Measurements from ENCODE around the gene MAGEA3. TPM values are rescaled to one million over a fixed set of nuclear protein-coding genes. Genes with fewer than 3 reads are reported as not detected.

MAGEA3 gene
- total RNA-seq, 1 experiment from 2014 or later: not detected

DNA sequence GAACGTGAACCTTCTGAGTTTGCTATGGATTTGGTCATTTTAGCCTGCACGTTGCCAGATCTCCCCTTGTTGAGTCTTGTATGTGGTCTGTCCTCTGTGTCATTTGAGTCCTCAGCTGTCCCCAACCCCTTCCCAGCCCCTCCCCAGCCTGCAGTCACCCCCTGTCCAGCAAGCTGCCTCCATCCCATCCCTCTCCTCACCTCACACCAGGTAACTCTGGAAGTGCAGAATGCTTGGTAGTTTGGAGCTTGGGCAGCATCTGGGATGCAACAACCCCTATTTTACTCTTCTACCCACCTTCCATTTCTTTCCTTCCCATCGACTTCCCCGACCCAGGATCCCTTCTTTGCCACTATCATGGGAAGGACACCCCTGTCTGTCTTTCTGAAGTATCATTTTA lies 42.5 kb upstream of the MAGEA3 start:
- no peak overlapping the region for H2AK5ac ChIP-seq (ENCODE audit: insufficient read length, low read length)
- no peak overlapping the region for H3K4me2 ChIP-seq (ENCODE audit: insufficient read depth, insufficient read length, low read length)
- no peak overlapping the region for H3K9ac ChIP-seq (ENCODE audit: extremely low read depth, insufficient read length, low read length)
- H3K4me1 ChIP-seq (ENCODE audit: insufficient read depth, low read length): no peaks in the 10 kb centered on the region
- H2BK5ac ChIP-seq (ENCODE audit: insufficient read length, low read length): no peak overlapping the region
- no peak for DNase-seq
- peaks cover 49% of the 10 kb centered on the region for H3K9me3 ChIP-seq (ENCODE audit: control insufficient read depth, low read depth, low read length)
- no peak overlapping the region for H3K27ac ChIP-seq (ENCODE audit: insufficient read length, low read depth, low read length)
- no peak for TF ChIP-seq CTCF (conservative IDR thresholded peaks at IDR 0.05)
- H3K27me3 ChIP-seq (ENCODE audit: insufficient read depth, low read length): no peaks in the 10 kb centered on the region
- no CpG with 5 or more reads among the region's 4 CpGs for WGBS (ENCODE audit: extremely low coverage, insufficient read length, low lambda C conversion rate)
- no peaks in the 10 kb centered on the region for H3K23me2 ChIP-seq (ENCODE audit: insufficient read length, low read depth, low read length, poor library complexity, severe bottlenecking)
- H2BK20ac ChIP-seq (ENCODE audit: low read depth, low read length, poor library complexity, severe bottlenecking): no peak overlapping the region
- H2BK15ac ChIP-seq (ENCODE audit: low read depth, low read length): no peak overlapping the region
- H3T11ph ChIP-seq (ENCODE audit: low read length): no peak overlapping the region
- H3K27me3 Mint-ChIP-seq (ENCODE audit: low read depth): no peaks in the 10 kb centered on the region; the same call in 1 of the 2 replicates
- H3K4ac ChIP-seq (ENCODE audit: low read depth, low read length): no peak overlapping the region
- H3K79me1 ChIP-seq (ENCODE audit: insufficient read depth, low read depth, low read length, poor library complexity, severe bottlenecking): no peaks in the 10 kb centered on the region
- no peaks in the 10 kb centered on the region for H4K20me1 ChIP-seq (ENCODE audit: control insufficient read depth, insufficient read depth, insufficient read length)
- no peaks in the 10 kb centered on the region for H3K4me1 Mint-ChIP-seq
- H2BK120ac ChIP-seq (ENCODE audit: low read depth, low read length, poor library complexity, severe bottlenecking): no peak overlapping the region
- no peak overlapping the region for H3K4me3 Mint-ChIP-seq
- no peak overlapping the region for H3K27ac Mint-ChIP-seq
- no peak overlapping the region for H3K23ac ChIP-seq (ENCODE audit: insufficient read length, low read depth, low read length)
- H2AFZ ChIP-seq (ENCODE audit: low read length): no peak overlapping the region
- H3K14ac ChIP-seq (ENCODE audit: insufficient read depth, low read length): no peak overlapping the region
- H3K18ac ChIP-seq (ENCODE audit: insufficient read length, low read depth, low read length): no peak overlapping the region
- no peak overlapping the region for H4K91ac ChIP-seq (ENCODE audit: insufficient read length, low read depth, low read length)
- H3K9me3 Mint-ChIP-seq: peaks cover 68 to 83% of the 10 kb centered on the region in 2 experiments
- H4K5ac ChIP-seq (ENCODE audit: insufficient read length, low read depth, low read length): no peak overlapping the region
- no peak overlapping the region for H4K8ac ChIP-seq (replicated peaks; ENCODE audit: insufficient read length, low read depth, low read length)
- H3K36me3 Mint-ChIP-seq (ENCODE audit: insufficient read depth in 1 of 3, low read depth in 3 of 3): peaks cover 9 to 17% (median 13%) of the 10 kb centered on the region in 3 experiments
- no peak overlapping the region for H3K56ac ChIP-seq (ENCODE audit: insufficient read length, low read depth, low read length)
- no peaks in the 10 kb centered on the region for H3K79me2 ChIP-seq (ENCODE audit: insufficient read depth, low read length)
- no peak overlapping the region for H2BK12ac ChIP-seq (ENCODE audit: insufficient read length, low read depth, low read length)
